IPS-20b (cell line): ENCODE results near the gene IRF9.

Experiments
- H3K27ac ChIP-seq: one replicate; pipeline ENCODE4 v1.5.1; 2013; ENCODE audit warnings: low read length
- H3K27me3 ChIP-seq: 2 replicates; pipeline ENCODE4 v1.6.1; 2013; ENCODE audit warnings: mild to moderate bottlenecking, low read length, inconsistent platforms; ENCODE audit not compliant: insufficient read depth
- H3K36me3 ChIP-seq: 2 replicates; pipeline ENCODE4 v1.6.1; 2013; ENCODE audit warnings: low read depth, mild to moderate bottlenecking, inconsistent platforms, low read length, moderate library complexity; ENCODE audit not compliant: insufficient read depth
- H3K4me1 ChIP-seq: 2 replicates; pipeline ENCODE4 v1.6.1; 2013; ENCODE audit warnings: mild to moderate bottlenecking, control low read depth, inconsistent platforms, low read length, moderate library complexity; ENCODE audit not compliant: insufficient read depth
- H3K4me3 ChIP-seq: 2 replicates; pipeline ENCODE4 v1.5.1; 2013; ENCODE audit warnings: mild to moderate bottlenecking, low read length, inconsistent platforms
- H3K9ac ChIP-seq: 2 replicates; pipeline ENCODE4 v1.6.1; 2013; ENCODE audit warnings: low read depth, mild to moderate bottlenecking, inconsistent platforms, low read length, moderate library complexity
- H3K9me3 ChIP-seq: 2 replicates; pipeline ENCODE4 v1.6.1; 2013; ENCODE audit warnings: mild to moderate bottlenecking, low read depth, low read length, inconsistent platforms; ENCODE audit not compliant: insufficient read depth

IRF9 gene

DNA sequence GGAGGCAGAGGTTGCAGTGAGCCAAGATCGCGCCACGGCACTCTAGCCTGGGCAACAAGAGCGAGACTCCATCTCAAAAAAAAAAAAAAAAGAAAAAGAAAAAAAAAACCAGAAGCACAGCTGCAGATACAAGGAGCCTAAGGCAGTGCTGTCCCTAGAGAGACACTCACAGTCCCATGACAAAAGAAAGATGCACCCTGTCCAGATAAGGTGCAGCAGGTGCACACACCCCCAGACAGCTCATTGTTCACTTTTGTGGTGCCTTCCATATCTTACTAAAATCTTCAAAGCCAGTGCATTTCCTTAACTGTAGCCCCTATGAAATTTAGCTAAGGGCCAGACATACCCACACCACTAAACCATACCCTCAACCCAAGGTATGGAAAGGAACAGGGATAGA is 38.6 kb upstream of the IRF9 start:
- peaks cover 57% of the 10 kb centered on the region for H3K36me3 ChIP-seq
- H3K27ac ChIP-seq = no peak overlapping the region
- H3K4me1 ChIP-seq = no peaks in the 10 kb centered on the region

DNA sequence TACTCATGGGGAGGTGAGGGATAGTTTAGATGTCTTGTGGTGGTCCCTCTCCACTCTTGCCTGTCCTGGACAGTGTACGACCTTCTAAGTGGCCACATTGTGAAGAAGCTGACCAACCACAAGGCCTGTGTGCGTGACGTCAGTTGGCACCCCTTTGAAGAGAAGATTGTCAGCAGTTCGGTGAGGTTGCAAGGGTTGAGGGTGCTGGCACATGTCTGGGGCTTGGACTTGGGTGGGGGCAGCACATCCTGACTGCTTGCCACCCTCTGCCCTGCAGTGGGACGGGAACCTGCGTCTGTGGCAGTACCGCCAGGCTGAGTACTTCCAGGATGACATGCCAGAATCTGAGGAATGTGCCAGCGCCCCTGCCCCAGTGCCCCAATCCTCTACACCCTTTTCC is 38.2 kb upstream of the IRF9 start:
- no peak overlapping the region for H3K9ac ChIP-seq
- H3K36me3 ChIP-seq = peaks cover 52% of the 10 kb centered on the region
- H3K4me1 ChIP-seq = no peaks in the 10 kb centered on the region
- no peak overlapping the region for H3K27ac ChIP-seq
- no peak overlapping the region for H3K4me3 ChIP-seq
- H3K27me3 ChIP-seq = no peaks in the 10 kb centered on the region
- no peaks in the 10 kb centered on the region for H3K9me3 ChIP-seq

More for the DNA sequence above, 38.6 kb upstream of the IRF9 start:
- Histone ChIP-seq H3K27me3 (no peaks in the 10 kb centered on the region), H3K4me3 (no peak overlapping the region), H3K9me3 (no peaks in the 10 kb centered on the region), H3K9ac (no peak overlapping the region)

DNA sequence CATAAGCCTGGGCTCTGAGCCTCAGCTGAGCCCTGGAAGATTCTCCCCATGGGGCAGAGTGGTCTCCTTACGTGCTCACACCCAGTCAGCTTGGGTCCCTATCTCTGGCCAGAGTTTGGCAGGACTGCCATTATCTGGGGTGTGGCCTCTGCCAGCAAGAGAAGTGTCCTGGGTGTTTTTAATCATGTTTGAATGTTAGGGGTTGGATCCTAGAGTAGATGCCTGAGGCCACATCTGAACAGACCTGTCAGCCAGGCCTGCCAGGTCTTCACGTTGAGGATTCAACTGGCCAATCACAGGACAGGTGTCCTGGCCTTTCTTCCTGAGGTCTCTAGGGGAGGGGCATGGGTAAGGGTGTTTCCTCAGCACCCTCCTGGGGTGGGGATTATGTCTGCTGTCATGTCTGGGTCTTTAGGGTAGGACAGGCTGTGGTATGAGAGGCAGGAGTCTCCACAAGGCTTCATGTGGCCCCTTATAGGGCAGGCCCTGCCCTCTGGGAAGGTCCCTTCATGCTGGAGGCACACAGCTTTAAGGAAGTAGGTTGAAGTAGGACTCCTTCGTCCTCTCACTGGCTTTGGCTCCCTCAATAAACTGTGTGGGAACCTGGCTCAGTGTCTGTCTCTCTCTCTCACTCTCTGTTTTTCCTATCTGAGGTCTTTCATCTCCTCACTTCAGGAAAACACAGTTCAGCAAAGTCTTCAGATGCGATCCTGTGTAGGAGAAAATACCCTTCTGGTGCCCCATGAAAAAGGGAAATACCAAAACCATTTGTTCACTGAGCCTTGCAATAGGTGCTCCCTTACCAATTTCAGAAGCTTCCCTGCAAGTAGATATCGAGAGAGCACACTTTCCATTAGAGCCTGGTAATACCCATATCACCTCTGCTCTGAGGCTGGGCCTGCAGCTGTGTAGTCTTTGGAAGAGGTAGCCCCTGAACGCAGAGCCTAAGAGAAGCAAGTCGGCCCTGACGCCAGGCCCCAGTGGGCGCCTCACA is 37.3 kb upstream of the IRF9 start:
- peaks cover 44% of the 10 kb centered on the region for H3K36me3 ChIP-seq
- H3K27me3 ChIP-seq = no peaks in the 10 kb centered on the region
- no peaks in the 10 kb centered on the region for H3K4me1 ChIP-seq
- H3K9ac ChIP-seq = no peak overlapping the region
- H3K27ac ChIP-seq = no peak overlapping the region
- H3K9me3 ChIP-seq = no peaks in the 10 kb centered on the region
- no peak overlapping the region for H3K4me3 ChIP-seq

DNA sequence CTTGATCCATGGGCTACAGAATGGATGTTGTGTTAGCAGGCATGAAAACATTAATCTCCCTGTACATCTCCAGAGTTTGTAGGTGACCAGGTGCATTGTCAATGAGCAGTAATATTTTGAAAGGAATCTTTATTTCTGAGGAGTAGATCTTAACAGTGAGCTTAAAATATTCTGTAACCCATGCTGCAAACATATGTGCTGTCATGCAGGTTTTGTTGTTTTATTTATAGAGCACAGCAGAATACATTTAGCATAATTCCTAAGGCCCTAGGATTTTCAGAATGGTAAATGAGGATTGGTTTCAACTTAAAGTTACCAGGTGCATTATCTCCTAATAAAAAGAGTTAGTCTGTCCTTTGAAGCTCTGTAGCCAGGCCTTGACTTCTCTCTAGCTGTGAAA is 34.1 kb upstream of the IRF9 start:
- no peak overlapping the region for H3K27ac ChIP-seq
- no peak overlapping the region for H3K9ac ChIP-seq
- H3K4me1 ChIP-seq = no peaks in the 10 kb centered on the region
- H3K4me3 ChIP-seq = no peak overlapping the region
- H3K9me3 ChIP-seq = no peaks in the 10 kb centered on the region
- H3K36me3 ChIP-seq = peaks cover 16% of the 10 kb centered on the region
- H3K27me3 ChIP-seq = no peaks in the 10 kb centered on the region

DNA sequence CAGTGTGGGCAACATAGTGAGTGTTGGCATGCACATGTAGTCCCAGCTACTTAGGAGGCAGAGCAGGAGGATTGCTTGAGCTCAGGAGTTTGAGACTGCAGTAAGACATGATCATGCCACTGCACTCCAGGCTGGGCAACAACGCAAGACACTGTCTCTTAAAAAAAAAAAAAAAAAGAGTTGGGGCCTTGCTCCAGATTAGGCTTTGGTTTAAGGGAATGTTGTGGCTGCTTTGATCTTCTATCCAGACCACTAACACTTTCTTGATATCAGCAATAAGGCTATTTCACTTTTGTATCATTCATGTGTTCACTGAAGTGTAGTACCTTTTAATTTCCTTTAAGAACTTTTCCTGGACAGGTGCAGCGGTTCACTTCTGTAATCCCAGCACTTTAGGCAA is 33.4 kb upstream of the IRF9 start:
- Histone ChIP-seq H3K27me3 (no peaks in the 10 kb centered on the region), H3K4me1 (no peaks in the 10 kb centered on the region), H3K36me3 (peaks cover 12% of the 10 kb centered on the region), H3K9ac (no peak overlapping the region), H3K4me3 (no peak overlapping the region), H3K9me3 (no peaks in the 10 kb centered on the region), H3K27ac (no peak overlapping the region)

DNA sequence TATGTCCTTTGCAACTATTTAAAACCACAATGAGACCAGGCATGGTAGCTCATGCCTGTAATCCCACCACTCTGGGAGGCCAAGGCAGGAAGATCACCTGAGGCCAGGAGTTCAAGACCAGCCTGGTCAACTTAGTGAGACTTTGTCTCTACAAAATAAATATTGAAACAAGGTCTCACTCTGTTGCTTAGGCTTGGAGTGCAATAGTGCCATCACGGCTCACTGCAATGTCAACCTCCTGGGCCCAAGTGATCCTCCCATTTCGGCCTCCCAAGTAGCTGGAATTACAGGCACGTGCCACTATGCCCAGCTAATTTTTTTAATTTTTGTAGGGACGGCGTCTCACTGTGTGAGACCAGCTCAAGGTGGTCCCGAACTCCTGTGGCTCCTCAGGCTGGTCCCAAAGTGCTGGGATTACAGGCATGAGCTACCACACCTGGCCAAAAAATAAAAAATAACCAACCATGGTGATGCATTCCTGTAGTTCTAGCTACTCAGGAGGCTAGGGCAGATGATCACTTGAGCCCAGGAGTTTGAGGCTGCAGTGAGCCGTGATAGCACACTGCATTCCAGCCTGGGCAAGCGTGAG is 31.6 kb upstream of the IRF9 start:
- no peak overlapping the region for H3K27ac ChIP-seq
- H3K27me3 ChIP-seq = no peaks in the 10 kb centered on the region
- no peaks in the 10 kb centered on the region for H3K9me3 ChIP-seq
- H3K9ac ChIP-seq = no peak overlapping the region
- H3K36me3 ChIP-seq = no peaks in the 10 kb centered on the region
- no peak overlapping the region for H3K4me3 ChIP-seq
- no peaks in the 10 kb centered on the region for H3K4me1 ChIP-seq

DNA sequence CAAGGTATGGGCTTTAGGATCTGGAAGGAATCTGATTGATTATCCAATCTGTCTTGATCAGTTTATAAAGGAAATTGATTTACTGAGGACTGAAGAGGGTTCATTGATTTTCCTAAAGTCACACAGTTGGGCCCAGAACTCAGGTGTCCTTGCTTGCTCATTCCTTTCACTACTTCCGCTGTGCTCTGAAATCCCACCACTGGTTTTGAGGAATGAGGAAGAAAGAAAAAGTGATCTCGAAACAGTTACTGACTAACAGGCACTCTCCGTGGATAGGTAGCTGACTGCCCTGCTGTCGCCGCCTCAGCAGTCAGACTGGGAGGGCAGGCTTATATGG is 30.7 kb upstream of the IRF9 start, which contains the start of gene FITM1:
TSS of gene FITM1 (plus strand) at position 280 of the 337 bp plus-strand sequence. CDS start 905 bp downstream, outside the sequence.
- Histone ChIP-seq H3K9me3 (no peaks in the 10 kb centered on the region), H3K27ac (no peak within 1 kb of the TSS), H3K4me3 (no peak within 1 kb of the TSS), H3K36me3 (no peaks in the 10 kb centered on the region), H3K9ac (no peak within 1 kb of the TSS), H3K4me1 (0 out of 2 replicates have a peak, but pooled peaks cover 3% of the 10 kb centered on the region), H3K27me3 (no peaks in the 10 kb centered on the region)

DNA sequence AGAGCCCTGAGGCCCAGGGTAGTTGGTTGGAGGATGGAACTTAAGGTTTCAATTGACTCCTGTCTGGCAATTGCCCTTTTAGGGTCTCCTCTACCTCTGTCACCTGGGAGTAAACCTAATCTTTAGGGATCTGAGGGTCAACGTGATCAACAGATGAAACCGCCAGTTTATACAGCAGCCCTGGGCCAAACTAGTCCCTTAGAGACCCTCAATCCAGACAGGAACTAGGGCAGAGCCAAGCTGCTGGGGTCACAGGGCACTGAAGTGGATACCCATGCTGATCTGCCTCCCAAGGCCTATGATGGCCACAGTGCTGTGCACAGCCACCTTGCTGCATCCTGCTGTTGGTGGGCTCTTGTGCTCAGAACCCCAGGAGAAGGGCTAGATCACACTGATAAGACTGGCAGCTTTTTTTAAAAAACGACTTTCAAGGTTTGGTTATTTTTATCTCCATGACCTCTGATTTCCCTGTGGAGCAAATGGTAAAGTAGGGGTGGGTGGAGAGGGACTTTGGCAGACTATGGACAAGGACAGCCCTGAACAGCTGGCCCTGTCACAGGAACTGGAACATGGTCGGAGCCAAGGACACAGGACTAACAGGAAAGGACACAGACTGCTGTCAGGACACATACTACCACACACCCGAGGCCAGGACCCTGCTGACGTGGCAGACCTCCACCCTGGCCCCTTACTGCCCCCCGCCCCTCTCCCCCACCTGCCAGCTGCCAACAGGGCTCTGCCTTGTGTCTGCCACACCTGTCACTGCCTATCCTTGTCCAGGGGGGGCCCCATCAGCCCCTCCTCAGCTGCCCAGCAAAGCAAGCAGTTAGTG is 30.1 kb upstream of the IRF9 start:
- Histone ChIP-seq H3K27me3 (no peaks in the 10 kb centered on the region), H3K36me3 (no peaks in the 10 kb centered on the region), H3K27ac (no peak overlapping the region), H3K4me3 (no peak overlapping the region), H3K4me1 (0 out of 2 replicates have a peak, but pooled peaks cover 5% of the 10 kb centered on the region), H3K9ac (no peak overlapping the region), H3K9me3 (no peaks in the 10 kb centered on the region)

DNA sequence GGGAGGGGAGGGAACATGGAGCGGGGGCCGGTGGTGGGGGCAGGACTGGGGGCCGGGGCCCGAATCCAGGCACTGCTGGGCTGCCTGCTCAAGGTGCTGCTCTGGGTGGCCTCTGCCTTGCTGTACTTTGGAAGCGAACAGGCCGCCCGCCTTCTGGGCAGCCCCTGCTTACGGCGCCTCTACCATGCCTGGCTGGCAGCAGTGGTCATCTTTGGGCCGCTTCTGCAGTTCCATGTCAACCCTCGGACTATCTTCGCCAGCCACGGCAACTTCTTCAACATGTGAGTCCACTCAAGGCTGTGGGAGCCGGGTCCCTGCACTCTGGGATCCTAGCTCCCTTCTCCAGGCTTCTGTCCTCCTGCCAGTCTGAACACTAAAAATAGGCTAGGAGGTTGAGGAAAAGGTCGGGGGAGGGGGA is 29.5 kb upstream of the IRF9 start:
- peaks cover 6% of the 10 kb centered on the region; the same call in 1 of the 2 replicates for H3K4me1 ChIP-seq
- H3K36me3 ChIP-seq = no peaks in the 10 kb centered on the region
- H3K9me3 ChIP-seq = no peaks in the 10 kb centered on the region
- H3K27me3 ChIP-seq = no peaks in the 10 kb centered on the region
- no peak overlapping the region for H3K9ac ChIP-seq
- no peak overlapping the region for H3K4me3 ChIP-seq
- no peak overlapping the region for H3K27ac ChIP-seq

DNA sequence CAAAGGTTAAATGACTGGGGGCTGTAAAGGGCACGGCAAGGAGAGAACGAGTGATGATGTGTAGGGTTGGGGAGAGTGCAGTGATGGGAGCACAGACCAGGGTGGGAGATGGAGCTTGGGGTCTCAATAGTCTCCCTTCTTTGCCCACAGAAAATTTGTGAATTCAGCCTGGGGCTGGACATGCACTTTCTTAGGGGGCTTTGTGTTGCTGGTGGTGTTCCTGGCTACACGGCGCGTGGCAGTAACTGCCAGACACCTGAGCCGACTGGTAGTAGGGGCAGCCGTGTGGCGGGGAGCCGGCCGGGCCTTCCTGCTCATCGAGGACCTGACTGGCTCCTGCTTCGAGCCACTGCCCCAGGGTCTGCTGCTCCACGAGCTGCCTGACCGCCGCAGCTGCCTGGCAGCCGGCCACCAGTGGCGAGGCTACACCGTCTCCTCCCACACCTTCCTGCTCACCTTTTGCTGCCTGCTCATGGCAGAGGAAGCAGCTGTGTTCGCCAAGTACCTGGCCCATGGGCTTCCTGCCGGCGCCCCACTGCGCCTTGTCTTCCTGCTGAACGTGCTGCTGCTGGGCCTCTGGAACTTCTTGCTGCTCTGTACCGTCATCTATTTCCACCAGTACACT is 28.9 kb upstream of the IRF9 start:
- no peak overlapping the region for H3K27ac ChIP-seq
- H3K9me3 ChIP-seq = no peaks in the 10 kb centered on the region
- no peaks in the 10 kb centered on the region for H3K27me3 ChIP-seq
- H3K4me1 ChIP-seq = peaks cover 11% of the 10 kb centered on the region
- no peaks in the 10 kb centered on the region for H3K36me3 ChIP-seq
- H3K9ac ChIP-seq = no peak overlapping the region
- no peak overlapping the region for H3K4me3 ChIP-seq

DNA sequence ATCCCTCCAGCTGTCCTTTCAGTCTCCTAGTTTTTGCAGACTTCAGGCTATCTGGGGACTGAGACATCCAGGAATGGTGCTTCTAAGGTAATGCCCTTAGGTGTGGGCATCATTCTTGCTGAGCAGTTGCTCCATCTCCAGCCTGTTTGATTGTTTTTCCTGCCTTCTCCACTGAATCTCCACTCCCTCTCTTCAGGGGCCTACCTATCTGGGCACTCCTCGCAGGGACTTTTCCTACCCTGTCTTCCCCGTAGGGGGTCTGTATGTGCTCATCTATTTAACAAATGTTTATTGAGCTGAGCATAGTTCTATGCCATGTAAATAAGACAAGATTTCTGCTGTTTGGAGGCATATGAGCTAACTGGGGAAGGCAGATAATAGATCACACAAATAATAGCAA is 28.1 kb upstream of the IRF9 start:
- Histone ChIP-seq H3K9me3 (no peaks in the 10 kb centered on the region), H3K27me3 (no peaks in the 10 kb centered on the region), H3K9ac (no peak overlapping the region), H3K4me3 (no peak overlapping the region), H3K27ac (no peak overlapping the region), H3K4me1 (peaks cover 15% of the 10 kb centered on the region), H3K36me3 (peaks cover 6% of the 10 kb centered on the region)
